Stimulated activated CD8-positive, alpha-beta memory T cell treated with anti-CD3 and anti-CD28 coated beads, Interleukin-15, amount 100 ng/mL, for 24 hours (primary cell): ENCODE results near the gene KCNG3.

Experiments
- DNase-seq: peaks from one replicate; pipeline ENCODE4 v3.0.0-alpha.2; 2020; ENCODE audit warnings: low read depth

Gene KCNG3, protein sequence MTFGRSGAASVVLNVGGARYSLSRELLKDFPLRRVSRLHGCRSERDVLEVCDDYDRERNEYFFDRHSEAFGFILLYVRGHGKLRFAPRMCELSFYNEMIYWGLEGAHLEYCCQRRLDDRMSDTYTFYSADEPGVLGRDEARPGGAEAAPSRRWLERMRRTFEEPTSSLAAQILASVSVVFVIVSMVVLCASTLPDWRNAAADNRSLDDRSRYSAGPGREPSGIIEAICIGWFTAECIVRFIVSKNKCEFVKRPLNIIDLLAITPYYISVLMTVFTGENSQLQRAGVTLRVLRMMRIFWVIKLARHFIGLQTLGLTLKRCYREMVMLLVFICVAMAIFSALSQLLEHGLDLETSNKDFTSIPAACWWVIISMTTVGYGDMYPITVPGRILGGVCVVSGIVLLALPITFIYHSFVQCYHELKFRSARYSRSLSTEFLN

DNA sequence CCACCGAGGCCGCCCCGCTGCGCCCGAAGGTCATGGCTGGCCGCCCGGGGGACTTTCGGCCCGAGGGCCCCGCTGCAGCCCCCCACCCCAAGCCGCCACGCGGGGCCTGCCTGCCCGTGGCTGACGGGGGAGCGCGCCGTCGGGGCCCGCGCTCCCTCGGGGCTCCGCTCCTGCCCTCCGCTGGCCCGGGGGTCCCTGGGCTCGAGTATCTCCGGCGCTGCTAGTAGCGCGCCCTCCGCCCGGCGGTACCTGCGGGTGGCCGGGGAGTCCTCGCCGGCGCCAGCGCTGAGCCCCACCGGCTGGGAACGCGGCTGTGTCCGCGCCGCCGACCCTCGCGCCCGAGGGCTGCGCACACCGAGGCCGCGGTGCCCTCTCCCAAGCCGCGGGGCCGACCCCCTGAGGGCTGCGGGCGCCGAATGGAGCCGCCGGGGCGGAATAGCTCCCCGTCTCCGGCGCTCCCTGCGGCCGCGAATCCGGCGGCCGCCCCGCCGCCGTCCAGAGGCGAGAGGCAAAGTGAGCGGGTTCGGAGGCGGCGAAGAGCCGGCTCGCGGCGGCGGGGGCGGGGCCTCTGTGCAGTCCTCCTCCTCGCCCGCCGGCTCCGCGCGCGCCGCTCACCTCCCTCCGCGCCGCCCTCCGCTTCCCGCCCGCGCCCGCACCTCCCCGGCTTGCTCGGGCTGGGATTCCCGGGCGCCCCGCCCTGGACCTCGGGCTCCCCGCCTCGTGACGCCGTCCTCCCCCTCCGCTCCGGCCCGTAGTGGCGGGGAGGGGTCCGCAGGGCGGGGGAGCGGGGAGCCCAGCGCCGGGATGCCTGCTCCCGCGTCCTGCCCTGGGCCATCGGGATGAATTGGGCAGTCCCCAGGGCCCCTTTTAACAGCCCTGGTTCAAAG is at the start of gene KCNG3:
Gene KCNG3 (minus strand): TSS at position 515 of the 887 bp plus-strand sequence. CDS start 481 bp downstream, at position 34.
- peak; percentile 29 for DNase-seq

DNA sequence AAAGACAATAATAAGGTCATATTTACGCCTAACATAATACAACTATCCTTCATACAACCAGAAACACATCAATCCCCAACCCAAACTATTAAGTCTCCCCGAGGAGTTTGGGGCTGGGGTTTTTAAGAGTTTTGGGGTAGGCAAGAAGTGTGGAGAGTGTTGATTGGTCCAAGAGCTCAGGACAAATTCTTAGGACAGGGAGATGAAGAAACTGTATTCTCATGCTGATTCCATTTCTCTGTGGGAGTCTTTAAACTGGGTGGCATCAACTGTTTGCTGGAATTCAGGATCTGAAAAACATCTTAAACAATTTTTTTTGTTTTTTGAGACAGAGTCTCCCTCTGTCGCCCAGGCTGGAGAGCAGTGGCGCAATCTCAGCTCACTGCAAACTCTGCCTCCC is 49.1 kb upstream of the KCNG3 start:
- DNase-seq = no peak

DNA sequence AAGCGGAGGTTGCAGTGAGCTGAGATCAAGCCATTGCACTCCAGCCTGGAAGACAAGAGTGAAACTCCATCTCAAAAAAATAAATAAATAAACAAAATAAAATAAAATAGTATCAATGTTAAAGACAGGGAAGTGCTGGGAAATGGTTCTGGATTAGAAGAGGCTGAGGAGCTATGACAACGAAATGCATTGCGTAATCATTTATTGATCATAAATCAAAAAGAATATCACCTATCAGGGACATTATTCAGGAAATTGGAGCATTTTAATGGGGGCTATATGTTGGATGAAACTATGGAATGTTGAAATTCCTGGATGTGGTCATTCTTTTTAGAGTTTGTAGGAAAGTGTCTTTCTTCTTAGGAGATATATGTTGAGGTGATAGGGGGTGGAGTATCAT is 43.7 kb upstream of the KCNG3 start:
- no peak for DNase-seq

DNA sequence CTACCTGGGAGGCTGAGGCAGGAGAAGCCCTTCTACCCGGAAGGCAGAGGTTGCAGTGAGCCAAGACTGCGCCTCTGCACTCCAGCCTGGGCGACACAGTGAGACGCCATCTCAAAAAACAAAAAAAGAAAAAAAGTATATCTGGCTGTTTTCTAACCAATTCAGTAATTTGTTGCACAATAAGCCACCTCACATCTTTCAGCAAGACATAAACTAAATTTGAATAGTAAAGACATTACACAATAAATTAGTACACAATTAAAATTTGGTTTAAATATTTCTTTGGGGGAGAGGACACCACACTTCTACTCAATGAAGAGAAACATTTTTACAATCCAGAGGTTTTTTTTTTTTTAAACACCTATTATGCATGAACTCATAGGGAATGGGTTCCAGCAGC is 38.6 kb upstream of the KCNG3 start:
- DNase-seq = no peak

DNA sequence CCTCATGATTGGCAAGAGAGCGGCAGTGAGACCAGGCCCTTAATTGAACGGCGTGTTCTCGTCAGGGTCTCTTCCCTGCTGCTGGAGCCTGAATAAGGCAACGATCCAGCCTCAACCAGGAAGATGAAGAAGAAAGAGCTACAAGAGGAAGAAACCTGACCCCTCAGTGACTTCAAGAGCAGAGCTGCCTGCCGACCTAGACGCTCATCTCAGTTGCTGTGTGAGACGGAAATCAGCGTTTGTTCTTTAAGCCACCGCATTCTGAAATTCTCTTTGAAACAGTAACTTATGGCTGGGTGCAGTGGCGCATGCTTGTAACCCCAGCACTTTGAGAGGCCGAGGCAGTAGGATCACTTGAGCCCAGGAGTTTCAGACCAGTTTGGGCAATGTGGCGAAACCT is 29.6 kb upstream of the KCNG3 start:
- DNase-seq = no peak

DNA sequence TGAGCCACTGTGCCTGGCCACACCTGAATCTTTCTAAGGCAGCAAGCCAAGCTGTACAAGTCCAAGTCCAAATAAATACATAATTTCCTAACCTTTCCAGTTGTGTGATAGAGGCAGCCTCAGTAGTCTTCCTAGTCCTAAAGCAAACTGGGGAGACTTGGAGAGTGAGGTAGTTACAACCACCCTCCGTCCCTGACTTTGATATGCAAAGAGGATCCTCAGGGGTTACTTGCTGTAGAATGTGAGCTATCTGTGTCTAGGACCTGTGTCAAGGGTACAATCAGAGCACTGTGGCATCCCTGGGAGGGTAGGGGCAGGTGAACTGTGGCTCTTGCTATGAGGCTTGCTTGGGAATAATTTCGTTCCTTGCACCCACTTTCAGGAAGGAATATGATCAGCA is 28.3 kb upstream of the KCNG3 start:
- no peak for DNase-seq

DNA sequence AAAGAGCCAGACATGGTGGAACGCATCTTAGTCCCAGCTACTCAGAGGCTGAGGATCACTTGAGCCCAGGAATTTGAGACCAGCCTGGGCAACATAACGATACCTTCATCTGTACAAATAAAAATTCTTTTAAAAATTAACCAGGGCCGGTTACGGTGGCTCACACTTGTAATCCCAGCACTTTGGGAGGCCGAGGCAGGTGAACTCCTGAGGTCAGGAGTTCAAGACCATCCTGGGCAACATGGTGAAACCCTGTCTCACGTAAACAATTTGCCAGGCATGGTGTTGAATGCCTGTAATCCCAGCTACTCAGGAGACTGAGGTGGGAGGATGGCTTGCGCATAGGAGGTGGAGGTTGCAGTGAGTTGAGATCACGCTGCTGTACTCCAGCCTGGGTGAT is 25.8 kb upstream of the KCNG3 start:
- no peak for DNase-seq

DNA sequence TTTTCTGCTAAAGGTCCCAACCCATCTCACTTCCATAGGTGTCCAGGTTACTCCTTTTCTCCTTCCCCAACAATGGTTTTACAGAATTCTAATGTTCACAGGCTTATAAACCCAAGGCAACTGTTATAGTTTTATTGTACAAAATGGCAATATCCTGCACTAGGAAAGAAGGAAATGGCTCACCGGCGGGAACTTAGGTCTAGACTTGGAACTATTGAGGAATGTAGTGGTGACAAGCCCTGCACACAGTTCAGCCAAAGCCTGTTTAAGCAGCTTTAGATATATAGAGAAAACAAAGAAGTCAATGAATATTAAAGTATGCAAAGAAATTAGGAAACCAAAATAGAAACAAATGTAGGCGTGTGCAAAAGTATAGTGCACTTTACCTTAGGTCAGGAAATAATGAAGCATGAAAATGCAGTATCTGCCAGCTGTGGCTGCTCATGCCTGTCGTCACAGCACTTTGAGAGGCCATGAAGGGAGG is 22.7 kb upstream of the KCNG3 start:
- no peak for DNase-seq

DNA sequence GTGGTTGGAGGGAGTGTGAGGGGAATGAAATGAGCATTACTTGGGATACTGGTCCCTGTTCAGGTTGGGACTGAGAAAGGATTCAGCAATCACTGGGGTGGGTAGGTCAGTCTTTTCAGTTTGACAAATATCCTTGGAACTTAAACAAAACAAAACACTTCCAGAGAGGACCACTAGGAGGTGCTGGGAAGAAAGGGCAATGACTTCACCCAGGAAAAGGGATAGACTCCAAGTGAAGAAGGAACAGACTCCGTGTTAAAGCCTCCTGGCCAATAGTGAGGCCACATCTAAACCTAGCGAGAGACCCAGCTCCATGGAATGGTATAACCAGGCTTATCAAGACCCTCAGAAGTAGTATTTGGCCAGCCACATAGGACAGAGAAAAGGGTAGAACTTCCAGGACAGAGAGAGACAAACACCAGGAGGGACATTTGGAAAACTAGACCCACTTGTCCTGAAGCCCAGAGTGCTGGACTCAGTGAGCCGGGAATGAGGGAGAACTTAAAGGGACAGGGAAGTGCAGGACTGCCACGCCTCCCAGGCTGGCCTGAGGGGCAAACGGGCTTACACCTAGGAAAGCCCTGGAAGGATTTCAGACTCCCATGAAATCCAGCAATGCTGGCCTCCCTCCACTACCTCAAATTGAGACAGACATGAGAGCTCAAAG is 19.6 kb upstream of the KCNG3 start:
- no peak for DNase-seq

DNA sequence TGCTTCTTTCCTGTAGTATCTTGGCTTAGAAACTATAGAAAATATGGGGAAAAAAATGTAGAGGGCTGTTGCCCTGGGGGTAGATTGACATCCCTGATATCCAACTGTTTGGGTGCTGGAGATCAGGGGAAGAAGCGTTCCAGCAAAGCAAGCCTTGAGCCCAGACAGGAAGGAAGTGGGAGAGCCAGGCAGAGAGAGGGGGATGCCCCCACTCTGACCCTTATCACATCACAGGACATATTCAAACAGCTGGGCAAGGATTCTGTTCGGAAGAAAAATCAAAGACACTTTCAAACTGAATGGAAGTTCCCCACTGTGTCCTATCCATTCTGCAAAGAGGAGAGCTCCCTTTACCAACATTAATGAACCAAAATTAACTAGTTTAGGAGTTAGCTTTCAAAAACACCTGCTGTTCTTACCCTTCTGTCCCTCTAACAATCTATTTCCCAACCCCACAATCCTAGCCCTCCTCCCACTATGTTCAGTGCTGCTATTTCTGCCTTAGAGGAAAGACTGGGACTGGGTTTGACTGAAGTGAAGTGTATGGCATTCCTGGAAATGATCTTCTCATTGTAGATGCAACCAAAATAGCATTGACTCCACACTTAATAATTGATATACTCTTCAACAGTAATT is 16.9 kb upstream of the KCNG3 start:
- DNase-seq = no peak

DNA sequence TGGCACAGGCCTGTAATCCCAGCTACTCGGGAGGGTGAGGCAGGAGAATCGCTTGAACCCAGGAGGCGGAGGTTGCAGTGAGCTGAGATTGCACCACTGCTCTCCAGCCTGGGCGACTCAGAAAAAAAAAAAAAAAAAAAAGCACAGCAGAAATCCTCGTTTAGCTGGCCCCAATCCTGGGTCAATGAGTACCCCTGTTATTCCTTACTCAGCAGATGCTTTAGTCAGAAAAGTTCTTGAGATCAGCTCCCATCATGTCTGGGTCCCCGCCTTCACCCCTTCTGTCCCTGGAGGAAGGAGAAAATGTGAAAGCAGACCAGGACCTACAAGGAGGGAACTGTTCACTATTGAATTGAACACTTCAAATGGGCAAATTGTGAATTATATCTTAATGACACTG is 16.4 kb upstream of the KCNG3 start:
- no peak for DNase-seq

DNA sequence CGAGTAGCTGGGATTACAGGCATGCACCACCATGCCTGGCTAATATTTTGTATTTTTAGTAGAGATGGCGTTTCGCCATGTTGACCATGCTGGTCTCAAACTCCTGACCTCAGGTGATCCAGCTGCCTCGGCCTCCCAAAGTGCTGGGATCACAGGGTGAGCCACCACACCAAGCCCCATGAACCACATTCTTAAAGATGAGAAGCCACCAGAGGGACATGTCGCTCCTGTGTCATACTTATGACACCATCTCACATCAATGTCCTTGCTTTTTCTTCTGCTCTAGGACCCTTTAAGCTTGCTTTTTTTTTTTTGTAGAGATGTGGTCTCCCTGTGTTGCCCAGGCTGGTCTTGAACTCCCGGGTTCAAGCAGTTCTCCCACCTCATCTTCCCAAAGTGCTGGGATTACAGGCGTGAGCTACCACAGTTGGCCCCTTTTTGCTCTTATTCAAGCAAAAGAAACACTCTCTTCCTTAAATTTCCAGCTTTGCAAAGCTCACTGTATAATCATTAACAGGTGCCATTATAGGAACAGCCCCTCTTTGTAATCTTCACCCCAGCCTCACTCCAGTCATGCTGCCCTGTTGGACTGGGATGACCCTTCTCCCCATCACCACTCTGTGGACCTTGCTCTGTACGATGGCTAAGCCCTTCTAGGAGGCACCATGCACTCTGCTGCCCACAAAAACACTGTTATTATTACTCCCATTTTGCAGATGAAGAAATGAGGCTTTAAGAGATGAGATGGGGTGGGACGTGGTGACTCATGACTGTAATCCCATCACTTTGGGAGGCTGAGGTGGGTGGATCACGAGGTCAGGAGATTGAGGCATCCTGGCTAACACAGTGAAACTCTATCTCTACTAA is 10.8 kb upstream of the KCNG3 start:
- no peak for DNase-seq

DNA sequence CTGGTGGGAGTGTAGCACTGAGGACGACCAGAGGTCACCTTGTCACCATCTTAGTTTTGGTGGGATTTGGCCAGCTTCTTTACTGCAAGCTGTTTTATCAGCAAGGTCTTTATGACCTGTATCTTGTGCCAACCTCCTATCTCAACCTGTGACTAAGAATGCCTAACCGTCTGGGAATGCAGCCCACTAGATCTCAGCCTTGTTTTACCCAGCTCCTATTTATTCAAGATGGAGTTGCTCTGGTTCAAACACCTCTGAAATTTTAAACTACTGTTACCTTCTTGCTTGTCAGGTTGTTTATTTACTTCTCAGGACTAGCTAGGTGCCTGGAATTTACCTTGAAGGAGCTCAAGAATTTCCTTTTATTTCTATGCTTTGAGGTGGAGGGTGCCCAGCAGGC is 9.5 kb upstream of the KCNG3 start:
- no peak for DNase-seq

DNA sequence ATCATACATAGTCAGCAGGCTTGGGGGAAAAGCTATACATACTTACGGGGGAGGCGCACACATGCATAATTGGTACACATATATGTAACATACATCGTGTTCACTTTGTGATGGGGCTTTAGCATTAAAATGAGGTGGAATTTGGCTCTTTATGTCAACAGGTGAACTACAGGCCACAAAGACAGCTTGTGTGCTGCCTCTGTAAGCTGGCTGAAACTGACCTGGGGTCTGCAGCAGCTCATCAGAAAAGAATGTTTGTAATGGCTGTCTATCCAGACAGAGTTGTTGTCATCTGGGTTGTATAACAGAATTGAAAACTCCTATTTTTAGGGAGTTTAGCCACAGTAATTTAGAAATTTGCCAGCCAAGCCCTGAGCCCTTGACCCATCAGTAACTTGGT is 4.7 kb upstream of the KCNG3 start:
- DNase-seq = no peak

DNA sequence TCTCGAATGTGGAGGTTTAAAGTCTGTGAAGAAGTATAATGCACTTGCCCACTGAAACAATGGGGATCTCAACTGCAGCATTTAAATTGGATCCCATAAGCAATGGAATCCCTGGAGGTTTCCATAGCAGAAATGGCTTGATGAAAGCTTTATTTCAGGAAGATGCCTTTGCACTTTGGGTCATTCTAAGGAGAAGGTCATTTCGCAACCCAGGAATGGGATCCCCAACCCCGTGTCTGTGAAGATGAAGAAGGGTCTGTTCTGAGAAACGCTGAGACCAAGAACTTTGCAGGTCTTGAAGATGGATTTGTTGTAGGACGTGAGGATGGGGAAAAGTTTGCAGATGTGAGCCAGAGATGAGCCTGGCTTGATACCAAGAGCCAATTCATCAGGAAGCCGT is 1.8 kb upstream of the KCNG3 start:
- DNase-seq = no peak

DNA sequence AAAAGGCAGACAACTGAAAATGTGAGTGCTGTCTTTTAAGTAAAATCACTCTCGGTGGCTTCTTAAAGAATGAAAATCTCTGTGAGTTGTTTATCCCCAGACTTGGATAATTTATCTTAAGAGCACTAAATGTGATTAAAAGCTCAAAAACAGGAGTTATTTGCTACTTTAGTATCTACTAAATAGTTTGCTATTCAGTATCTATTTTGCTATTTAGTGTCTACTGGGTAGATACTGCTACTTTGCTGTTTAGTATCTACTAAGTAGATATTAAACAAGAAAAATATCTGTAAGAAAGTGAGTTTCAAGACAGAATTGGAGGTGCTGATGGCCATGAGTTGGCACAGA is 1.4 kb upstream of the KCNG3 start:
- DNase-seq = no peak

DNA sequence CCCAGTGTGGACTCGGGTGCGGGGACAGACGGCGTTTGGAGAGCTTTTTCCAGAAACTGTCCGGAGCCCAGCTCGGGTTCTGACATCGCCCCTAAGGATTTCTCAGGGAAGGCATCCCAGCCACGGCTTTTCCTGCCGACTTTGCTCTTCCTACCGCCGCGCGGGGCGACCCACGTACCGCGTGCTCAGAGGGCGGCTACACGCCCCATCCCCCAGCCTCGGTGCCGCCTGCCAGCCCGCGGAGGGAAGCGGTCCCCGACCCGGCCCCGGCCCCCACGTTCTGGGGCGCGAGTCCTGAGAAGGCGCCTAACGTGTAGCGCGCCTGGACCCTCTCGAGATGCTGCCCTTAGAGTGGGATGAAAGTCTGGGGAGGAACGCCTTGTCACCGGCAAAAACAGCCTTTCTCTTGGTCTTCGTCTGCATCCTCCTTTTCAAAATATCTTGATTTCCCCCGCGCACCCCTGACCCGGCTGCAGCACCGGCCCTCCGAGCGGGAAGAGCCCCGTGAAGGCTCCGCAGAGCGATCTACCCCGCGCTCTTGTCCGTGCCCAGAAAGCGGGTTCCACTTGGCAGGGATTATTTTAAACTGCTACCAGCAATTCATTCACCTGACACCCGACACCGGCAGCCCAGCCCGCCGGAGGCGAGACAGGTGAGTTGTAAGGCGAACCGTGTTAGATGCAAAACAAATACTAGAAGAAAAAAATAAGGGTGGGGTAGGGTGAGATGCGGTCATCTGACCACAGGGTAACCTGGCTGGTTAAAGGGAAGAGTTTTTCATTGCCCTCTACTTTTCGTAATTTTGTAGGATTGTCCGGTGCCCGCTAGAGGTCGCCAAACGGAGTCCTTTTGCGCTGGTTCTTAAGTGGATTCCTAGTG is 812 bp upstream of the KCNG3 start:
- peak; percentile 44 for DNase-seq

DNA sequence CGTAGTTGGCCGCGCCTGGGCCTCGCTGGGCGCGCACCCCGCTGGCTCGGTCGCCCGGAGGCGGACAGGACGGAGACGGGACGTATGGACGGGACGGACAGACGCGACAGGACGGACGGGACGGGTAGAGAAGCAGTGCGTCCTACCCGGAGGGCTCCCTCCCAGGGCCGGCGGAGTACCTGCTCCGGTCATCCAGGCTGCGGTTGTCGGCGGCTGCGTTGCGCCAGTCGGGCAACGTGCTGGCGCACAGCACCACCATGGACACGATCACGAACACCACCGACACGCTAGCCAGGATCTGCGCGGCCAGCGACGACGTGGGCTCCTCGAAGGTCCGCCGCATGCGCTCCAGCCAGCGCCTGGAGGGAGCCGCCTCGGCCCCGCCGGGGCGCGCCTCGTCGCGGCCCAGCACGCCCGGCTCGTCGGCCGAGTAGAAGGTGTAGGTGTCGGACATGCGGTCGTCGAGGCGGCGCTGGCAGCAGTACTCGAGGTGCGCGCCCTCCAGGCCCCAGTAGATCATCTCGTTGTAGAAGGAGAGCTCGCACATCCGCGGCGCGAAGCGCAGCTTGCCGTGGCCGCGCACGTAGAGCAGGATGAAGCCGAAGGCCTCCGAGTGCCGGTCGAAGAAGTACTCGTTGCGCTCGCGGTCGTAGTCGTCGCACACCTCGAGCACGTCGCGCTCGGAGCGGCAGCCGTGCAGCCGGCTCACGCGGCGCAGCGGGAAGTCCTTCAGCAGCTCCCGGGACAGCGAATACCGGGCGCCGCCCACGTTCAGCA is 903 bp downstream of the KCNG3 start:
- DNase-seq = peak; percentile 9

DNA sequence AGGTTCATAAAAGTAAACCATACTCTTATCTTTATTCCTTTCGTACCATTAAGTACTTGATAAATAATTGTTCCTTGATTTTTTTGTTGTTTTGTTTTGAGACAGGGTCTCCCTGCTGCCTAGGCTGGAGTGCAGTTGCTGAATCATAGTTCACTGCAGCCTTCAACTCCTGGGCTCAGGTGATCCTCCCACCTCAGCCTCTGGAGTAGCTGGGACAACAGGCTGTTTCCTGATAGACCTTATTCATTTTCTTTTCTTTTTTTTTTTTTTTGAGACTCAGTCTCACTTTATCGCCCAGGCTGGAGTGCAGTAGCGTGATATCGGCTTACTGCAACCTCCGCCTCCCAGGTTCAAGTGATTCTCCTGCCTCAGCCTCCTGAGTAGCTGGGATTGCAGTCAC is 5.5 kb downstream of the KCNG3 start:
- no peak for DNase-seq
